ENCODE results near the gene TUFT1. TPM values are rescaled to one million over a fixed set of nuclear protein-coding genes. Genes with fewer than 3 reads are reported as not detected.

The TUFT1 gene
- total and polyA plus RNA-seq, 8 donors, result 7.1 to 16.1 (median 11.0) TPM

DNA sequence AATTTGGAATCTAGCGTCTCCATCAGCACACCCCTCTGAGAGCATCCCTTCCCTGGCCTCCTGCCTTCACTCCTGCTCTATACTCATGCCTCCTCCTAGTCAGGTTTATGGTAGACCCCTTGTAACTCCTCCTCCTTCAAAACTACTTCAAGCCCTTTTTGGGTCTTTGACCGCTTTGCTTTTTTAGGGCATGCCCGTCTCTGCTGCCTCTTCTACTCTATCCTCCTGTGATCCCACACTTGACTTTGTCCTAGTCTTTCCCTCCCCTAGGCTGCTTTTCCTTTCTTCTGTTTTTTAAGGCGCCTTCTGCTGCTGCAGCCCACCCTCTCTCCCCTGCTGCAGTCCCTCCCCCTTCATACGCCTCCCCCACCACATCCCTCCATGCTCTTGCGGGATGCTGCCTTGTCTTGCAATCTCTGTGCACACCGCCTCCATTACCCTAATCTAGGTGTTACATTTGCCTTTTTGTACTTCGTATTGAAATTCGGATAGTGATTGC, 73.2 kb downstream of the TUFT1 start:
- no peaks in the 10 kb centered on the region for H3K36me3 ChIP-seq
- WGBS, 2 donors, result 60 to 65% methylated on average over 9 of the region's 9 CpGs
- H3K27me3 ChIP-seq, result no peaks in the 10 kb centered on the region
- DNase-seq (no peak), ATAC-seq (no peak), FAIRE-seq (no peak)
- H3K9me3 ChIP-seq, result no peaks in the 10 kb centered on the region
- peaks cover 10 to 25% (median 13%) of the 10 kb centered on the region in 3 donors for H3K4me1 ChIP-seq
- no peak overlapping the region for H3K27ac ChIP-seq
- H3K4me3 ChIP-seq, result peak overlapping the region in 3 of 4 donors; percentile 77 to 99 (median 97)
- TF ChIP-seq, protein P1, sequence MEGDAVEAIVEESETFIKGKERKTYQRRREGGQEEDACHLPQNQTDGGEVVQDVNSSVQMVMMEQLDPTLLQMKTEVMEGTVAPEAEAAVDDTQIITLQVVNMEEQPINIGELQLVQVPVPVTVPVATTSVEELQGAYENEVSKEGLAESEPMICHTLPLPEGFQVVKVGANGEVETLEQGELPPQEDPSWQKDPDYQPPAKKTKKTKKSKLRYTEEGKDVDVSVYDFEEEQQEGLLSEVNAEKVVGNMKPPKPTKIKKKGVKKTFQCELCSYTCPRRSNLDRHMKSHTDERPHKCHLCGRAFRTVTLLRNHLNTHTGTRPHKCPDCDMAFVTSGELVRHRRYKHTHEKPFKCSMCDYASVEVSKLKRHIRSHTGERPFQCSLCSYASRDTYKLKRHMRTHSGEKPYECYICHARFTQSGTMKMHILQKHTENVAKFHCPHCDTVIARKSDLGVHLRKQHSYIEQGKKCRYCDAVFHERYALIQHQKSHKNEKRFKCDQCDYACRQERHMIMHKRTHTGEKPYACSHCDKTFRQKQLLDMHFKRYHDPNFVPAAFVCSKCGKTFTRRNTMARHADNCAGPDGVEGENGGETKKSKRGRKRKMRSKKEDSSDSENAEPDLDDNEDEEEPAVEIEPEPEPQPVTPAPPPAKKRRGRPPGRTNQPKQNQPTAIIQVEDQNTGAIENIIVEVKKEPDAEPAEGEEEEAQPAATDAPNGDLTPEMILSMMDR (IDR thresholded peaks at IDR 0.05), result no peak
- intact Hi-C loops (cut with DNase I), result no loop called here

DNA sequence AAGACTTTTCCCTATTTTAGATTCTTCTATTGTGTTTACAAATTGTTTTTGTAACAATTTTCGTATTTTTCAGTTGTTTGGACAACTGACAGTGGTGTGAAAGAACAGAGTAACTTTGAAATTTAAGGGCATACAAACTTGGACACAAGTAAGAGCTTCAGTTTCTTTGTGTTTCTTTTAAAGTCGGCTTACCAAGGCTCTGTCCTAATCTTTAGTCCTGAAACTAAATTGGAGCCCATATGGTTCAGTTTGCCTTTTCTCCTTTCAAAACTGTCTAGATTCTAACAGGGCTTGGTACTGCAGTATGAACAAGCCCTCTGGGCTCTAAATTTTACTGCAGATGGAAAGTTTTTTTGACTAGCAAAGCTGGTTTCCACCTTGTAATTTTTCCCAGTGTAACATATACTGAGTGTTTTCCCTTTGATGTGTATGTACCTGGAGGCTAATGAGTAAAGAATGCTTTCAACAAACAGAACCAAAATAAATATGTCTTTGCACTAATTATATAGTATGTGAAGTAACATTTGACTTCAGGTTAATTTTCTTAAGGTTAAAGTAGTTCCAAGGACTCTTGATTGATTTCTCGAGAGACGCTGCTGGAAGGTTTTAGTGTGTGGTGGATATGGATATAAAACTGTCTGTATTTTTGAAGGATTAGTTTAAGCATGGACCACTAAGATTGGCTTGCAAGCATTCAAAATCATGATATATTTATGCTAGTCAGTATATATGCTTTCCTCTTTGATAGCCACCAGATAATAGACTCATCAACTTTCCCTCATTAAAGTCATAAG, 75.8 kb downstream of the TUFT1 start:
- TF ChIP-seq, protein P1 (IDR thresholded peaks at IDR 0.05), result no peak
- no peak for DNase-seq
- H3K27me3 ChIP-seq, result no peaks in the 10 kb centered on the region
- peaks cover 17 to 44% (median 19%) of the 10 kb centered on the region in 3 donors for H3K4me1 ChIP-seq
- no peak for FAIRE-seq
- ATAC-seq, result no peak
- H3K36me3 ChIP-seq, result no peaks in the 10 kb centered on the region
- no peaks in the 10 kb centered on the region for H3K9me3 ChIP-seq
- H3K27ac ChIP-seq, result no peak overlapping the region
- no peak overlapping the region for H3K4me3 ChIP-seq
- intact Hi-C loops (cut with DNase I), result no loop called here
- 55 to 56% methylated on average over 4 of the region's 4 CpGs for WGBS, 2 donors

DNA sequence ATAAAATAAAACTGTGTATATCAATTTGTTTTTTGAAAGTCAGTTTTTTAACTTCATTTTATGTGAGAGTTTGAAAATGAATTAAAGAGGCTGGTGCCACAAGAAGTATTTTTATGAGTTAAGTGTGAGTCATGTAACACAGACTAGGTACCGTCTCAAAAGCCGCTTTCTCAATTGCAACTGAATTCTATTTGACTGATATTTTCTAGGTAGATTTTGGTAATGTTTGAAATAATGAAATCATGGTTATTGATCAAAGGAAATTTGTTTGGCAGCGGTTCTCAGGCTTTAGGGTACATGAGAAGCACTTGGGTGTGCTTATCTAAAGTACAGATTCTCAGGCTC, 76.4 kb downstream of the TUFT1 start:
- Histone ChIP-seq H3K4me1 (peaks cover 13 to 44% (median 19%) of the 10 kb centered on the region in 3 donors), H3K27me3 (no peaks in the 10 kb centered on the region), H3K4me3 (no peak overlapping the region), H3K9me3 (no peaks in the 10 kb centered on the region), H3K36me3 (no peaks in the 10 kb centered on the region), H3K27ac (no peak overlapping the region)
- intact Hi-C loops (cut with DNase I), result no loop called here
- 78 to 79% methylated on average over 3 of the region's 3 CpGs for WGBS, 2 donors
- no peak for FAIRE-seq
- TF ChIP-seq, protein P1 (IDR thresholded peaks at IDR 0.05), result no peak
- DNase-seq, result no peak
- ATAC-seq, result no peak

DNA sequence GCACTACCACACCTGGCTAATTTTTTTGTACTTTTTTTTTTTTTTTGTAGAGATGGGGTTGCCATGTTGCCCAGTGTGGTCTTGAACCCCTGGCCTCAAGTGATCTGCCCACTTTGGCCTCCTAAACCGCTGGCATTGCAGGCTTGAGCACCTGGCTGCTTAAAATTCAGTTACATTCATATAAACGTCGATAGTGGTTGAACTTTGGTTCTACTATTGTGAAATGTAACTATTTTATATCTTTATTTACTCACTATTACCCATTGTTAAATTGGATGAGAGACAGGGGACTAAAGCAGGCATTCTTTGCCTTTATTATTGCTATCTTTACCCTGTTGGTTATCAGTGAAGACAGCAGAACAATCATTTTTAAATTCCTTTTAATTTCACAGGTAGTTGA, 77.9 kb downstream of the TUFT1 start:
- no peak for ATAC-seq
- intact Hi-C loops (cut with DNase I), result no loop called here

More for the DNA sequence above, 77.9 kb downstream of the TUFT1 start:
- FAIRE-seq (no peak), DNase-seq (no peak)
- Histone ChIP-seq H3K4me3 (no peak overlapping the region), H3K4me1 (peaks cover 13 to 45% (median 19%) of the 10 kb centered on the region in 3 donors), H3K27me3 (no peaks in the 10 kb centered on the region), H3K36me3 (no peaks in the 10 kb centered on the region), H3K27ac (no peak overlapping the region), H3K9me3 (no peaks in the 10 kb centered on the region)
- whole genome bisulfite sequencing, 2 donors, result 29 to 42% methylated on average over 3 of the region's 3 CpGs
- TF ChIP-seq, protein P1 (IDR thresholded peaks at IDR 0.05), result no peak

Data from pancreas (tissue), 10 donors.